ENCODE data around the gene PTGR1. TPM values are rescaled to one million over a fixed set of nuclear protein-coding genes. Genes with fewer than 3 reads are reported as not detected.

The PTGR1 gene
- total and polyA plus RNA-seq, 2 donors (not counting 3 experiments of a cell fraction or from before 2014, with no cell fraction given) = 70.3 to 79.1 TPM

- FAIRE-seq (no peak), DNase-seq (ENCODE audit: low read depth, low spot score) (no peak)
- no TSS peak for BruUV-seq (replicated peaks)
- Histone ChIP-seq H4K20me1 (replicated peaks; ENCODE audit: control insufficient read depth, extremely low read depth, insufficient read depth, low read length) (no peaks in the 10 kb centered on the region), H3K36me3 (ENCODE audit: control insufficient read depth in 2 of 2, extremely low read depth in 1 of 2, insufficient read depth in 2 of 2, low read length in 2 of 2) (no peaks in the 10 kb centered on the region), H3K27ac (ENCODE audit: insufficient read depth, low read depth, low read length) (no peak overlapping the region), H3K9me3 (replicated peaks; ENCODE audit: control insufficient read depth, insufficient read depth, low read length) (no peaks in the 10 kb centered on the region), H3K79me2 (ENCODE audit: control insufficient read depth, insufficient read depth, low read length) (no peaks in the 10 kb centered on the region), H3K4me2 (ENCODE audit: insufficient read depth, low read length) (no peak overlapping the region), H3K27me3 (ENCODE audit: control insufficient read depth in 2 of 2, insufficient read depth in 2 of 2, low read length in 2 of 2) (no peaks in the 10 kb centered on the region), H2AFZ (ENCODE audit: low read depth, low read length) (no peak overlapping the region), H3K9ac (replicated peaks; ENCODE audit: extremely low read depth, insufficient read depth, low read length) (no peak overlapping the region), H3K4me1 (ENCODE audit: control insufficient read depth, extremely low read depth, insufficient read depth, low read length) (peaks cover 30% of the 10 kb centered on the region), H3K9me1 (replicated peaks; ENCODE audit: control insufficient read depth, extremely low read depth, insufficient read depth, low read length) (no peaks in the 10 kb centered on the region), H3K4me3 (replicated peaks in 1 of 3; ENCODE audit: insufficient read depth in 1 of 3, low read depth in 1 of 3, low read length in 3 of 3) (no peak overlapping the region)
- CTCF ChIA-PET = interaction anchor here (3.3 kb wide), 1 partner anchor 17 kb away, joined by 30 read pairs; no protein-coding TSS in a partner anchor
- POLR2A ChIA-PET = no interaction called here
- TF ChIP-seq EZH2 (IDR thresholded peaks at IDR 0.05; ENCODE audit: borderline replicate concordance, low read depth, low read length, severe bottlenecking) (no peak), CTCF (IDR thresholded peaks at IDR 0.05; ENCODE audit: extremely low read depth in 1 of 2, insufficient read depth in 1 of 2, low read depth in 1 of 2, low read length in 2 of 2) (no peak), POLR2AphosphoS5 (IDR thresholded peaks at IDR 0.05; ENCODE audit: insufficient read depth, low read depth, low read length) (no peak), POLR2A (IDR thresholded peaks at IDR 0.05; ENCODE audit: low read depth, low read length) (no peak), MAX (IDR thresholded peaks at IDR 0.05; ENCODE audit: insufficient read depth, insufficient read length) (no peak), MYC (IDR thresholded peaks at IDR 0.05; ENCODE audit: low read depth, low read length) (no peak), GATA2 (IDR thresholded peaks at IDR 0.05; ENCODE audit: insufficient read depth, insufficient read length, low read depth, low read length) (no peak), FOS (IDR thresholded peaks at IDR 0.05; ENCODE audit: borderline replicate concordance, insufficient read depth, low read length) (no peak), JUN (IDR thresholded peaks at IDR 0.05; ENCODE audit: borderline replicate concordance, insufficient read depth, insufficient read length, low read depth) (no peak)
- intact Hi-C loops (cut with micrococcal nuclease) = no loop called here
- dilution Hi-C loops (cut with MboI; ENCODE audit: extremely low pct_ligation_motif_present, low sequenced_read_pairs) = no loop called here
These were observed 4.7 kb upstream of the PTGR1 start for GRCh38 chr9:111604054-111604615.

Measured in endothelial cell of umbilical vein (primary cell).